Adrenal gland (tissue), 5 donors: ENCODE measurements around the gene TERB2.
"Not testable (repeated sequence)": the region's sequence is repeated elsewhere in the genome, so short reads cannot be mapped to it uniquely, and the experiment has no call there.

Experiments
- POLR2A ChIP-seq, 2 donors: fragments of 450-650 bp; IDR thresholded peaks; one replicate each; pipeline ENCODE4 v1.6.1; 2017; ENCODE audit warnings: antibody characterized with exemption in 2 of 2, mild to moderate bottlenecking in 2 of 2, moderate library complexity in 1 of 2
- TF ChIP-seq, protein P1 (sequence below), 6 experiments: fragments of 450-650 bp in 4 of 6; fragments of 200-600 bp in 2 of 6; sonication (generic) in 1 of 6; IDR thresholded peaks; 1 replicate in 5 of 6; 2 replicates in 1 of 6; pipeline versions ENCODE4 v1.5.1 to v1.8.0; 2016 to 2021; ENCODE audit warnings: antibody characterized with exemption in 6 of 6, mild to moderate bottlenecking in 2 of 6, moderate library complexity in 1 of 6
- donor health status: DM: no; HTN: no; CAD: no.

DNA sequence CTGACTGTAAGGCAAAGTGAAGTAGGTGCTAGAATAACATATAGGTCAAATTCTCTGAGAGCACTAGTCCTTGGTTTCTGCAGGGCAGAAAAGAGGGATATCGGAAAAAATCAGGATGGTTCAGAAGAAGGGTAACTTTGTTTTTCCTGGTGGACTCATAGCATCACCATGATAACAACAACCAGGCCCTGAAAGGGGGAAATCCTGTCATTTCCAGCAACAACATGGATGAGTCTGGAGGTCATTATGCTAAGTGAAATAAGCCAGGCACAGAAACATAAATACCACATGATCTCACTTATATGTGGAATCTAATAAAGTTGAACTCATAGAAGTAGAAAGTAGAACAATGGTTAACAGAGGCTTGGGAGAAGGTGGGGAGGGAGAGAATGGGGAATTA is 27.7 kb downstream of the TERB2 start:
- TF ChIP-seq, protein P1, sequence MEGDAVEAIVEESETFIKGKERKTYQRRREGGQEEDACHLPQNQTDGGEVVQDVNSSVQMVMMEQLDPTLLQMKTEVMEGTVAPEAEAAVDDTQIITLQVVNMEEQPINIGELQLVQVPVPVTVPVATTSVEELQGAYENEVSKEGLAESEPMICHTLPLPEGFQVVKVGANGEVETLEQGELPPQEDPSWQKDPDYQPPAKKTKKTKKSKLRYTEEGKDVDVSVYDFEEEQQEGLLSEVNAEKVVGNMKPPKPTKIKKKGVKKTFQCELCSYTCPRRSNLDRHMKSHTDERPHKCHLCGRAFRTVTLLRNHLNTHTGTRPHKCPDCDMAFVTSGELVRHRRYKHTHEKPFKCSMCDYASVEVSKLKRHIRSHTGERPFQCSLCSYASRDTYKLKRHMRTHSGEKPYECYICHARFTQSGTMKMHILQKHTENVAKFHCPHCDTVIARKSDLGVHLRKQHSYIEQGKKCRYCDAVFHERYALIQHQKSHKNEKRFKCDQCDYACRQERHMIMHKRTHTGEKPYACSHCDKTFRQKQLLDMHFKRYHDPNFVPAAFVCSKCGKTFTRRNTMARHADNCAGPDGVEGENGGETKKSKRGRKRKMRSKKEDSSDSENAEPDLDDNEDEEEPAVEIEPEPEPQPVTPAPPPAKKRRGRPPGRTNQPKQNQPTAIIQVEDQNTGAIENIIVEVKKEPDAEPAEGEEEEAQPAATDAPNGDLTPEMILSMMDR (IDR thresholded peaks at IDR 0.05) = not testable (repeated sequence)
- TF ChIP-seq POLR2A (IDR thresholded peaks at IDR 0.05) = not testable (repeated sequence)
